ENCODE results near the gene KIF1B. TPM values are rescaled to one million over a fixed set of nuclear protein-coding genes. Genes with fewer than 3 reads are reported as not detected.

KIF1B gene
- total and polyA plus RNA-seq, 9 of the 15 experiments (the other 6 are each of a cell fraction or from before 2014, with no cell fraction given): 2.8 to 19.8 (median 11.9) TPM

DNA sequence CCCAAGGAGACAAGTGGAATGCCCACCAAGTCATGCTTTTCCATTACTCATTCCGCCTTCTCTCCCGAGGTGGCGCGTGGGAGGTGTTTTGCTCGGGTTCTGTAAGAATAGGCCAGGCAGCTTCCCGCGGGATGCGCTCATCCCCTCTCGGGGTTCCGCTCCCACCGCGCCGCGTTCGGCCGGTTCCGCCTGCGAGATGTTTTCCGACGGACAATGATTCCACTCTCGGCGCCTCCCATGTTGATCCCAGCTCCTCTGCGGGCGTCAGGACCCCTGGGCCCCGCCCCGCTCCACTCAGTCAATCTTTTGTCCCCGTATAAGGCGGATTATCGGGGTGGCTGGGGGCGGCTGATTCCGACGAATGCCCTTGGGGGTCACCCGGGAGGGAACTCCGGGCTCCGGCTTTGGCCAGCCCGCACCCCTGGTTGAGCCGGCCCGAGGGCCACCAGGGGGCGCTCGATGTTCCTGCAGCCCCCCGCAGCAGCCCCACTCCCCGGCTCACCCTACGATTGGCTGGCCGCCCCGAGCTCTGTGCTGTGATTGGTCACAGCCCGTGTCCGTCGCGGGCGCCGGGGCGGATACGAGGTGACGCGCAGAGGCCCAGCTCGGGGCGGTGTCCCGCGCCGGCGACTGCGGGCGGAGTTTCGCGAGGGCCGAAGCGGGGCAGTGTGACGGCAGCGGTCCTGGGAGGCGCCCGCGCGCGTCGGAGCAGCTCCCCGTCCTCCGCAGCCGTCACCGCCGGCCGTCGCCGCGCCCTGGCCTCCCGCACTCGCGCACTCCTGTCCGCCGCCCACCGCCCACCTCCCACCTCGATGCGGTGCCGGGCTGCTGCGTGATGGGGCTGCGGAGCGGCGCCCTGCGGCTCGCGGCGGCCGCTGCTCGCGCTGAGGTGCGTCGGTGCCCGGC is at the start of gene KIF1B (continued):
- no peak for TF ChIP-seq PCBP2 (IDR thresholded peaks at IDR 0.05; ENCODE audit: low read depth, low read length, poor library complexity, severe bottlenecking)
- 0 out of 2 replicates have a peak, but pooled peaks have one; percentile 14 for TF ChIP-seq DMBX1 (CRISPR knock-in tag; IDR thresholded peaks at IDR 0.05; ENCODE audit: borderline replicate concordance)
- 0 out of 2 replicates have a peak, but pooled peaks have one; percentile 43 for TF ChIP-seq ZNF449 (CRISPR knock-in tag; IDR thresholded peaks at IDR 0.05)
- TF ChIP-seq JUND (IDR thresholded peaks at IDR 0.05; ENCODE audit: borderline replicate concordance, low read depth, low read length): peak; percentile 43
- TF ChIP-seq JUND (tag; IDR thresholded peaks at IDR 0.05; ENCODE audit: borderline replicate concordance, low read depth, low read length): no peak; the same call in 2 of the 3 replicates
- TF ChIP-seq, protein P1, sequence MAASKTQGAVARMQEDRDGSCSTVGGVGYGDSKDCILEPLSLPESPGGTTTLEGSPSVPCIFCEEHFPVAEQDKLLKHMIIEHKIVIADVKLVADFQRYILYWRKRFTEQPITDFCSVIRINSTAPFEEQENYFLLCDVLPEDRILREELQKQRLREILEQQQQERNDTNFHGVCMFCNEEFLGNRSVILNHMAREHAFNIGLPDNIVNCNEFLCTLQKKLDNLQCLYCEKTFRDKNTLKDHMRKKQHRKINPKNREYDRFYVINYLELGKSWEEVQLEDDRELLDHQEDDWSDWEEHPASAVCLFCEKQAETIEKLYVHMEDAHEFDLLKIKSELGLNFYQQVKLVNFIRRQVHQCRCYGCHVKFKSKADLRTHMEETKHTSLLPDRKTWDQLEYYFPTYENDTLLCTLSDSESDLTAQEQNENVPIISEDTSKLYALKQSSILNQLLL (CRISPR knock-in tag; IDR thresholded peaks at IDR 0.05; ENCODE audit: borderline replicate concordance): no peak
- peak; percentile 75; the same call in 1 of the 2 replicates for TF ChIP-seq MTA1 (IDR thresholded peaks at IDR 0.05; ENCODE audit: borderline replicate concordance)
- no peak for TF ChIP-seq NFATC3 (IDR thresholded peaks at IDR 0.05)
- no peak; the same call in 1 of the 2 replicates for TF ChIP-seq LARP7 (IDR thresholded peaks at IDR 0.05)
- no peak for TF ChIP-seq FOXA1 (IDR thresholded peaks at IDR 0.05; ENCODE audit: borderline replicate concordance)
- TF ChIP-seq MAFG (tag; conservative IDR thresholded peaks at IDR 0.05): no peak
- peak; percentile 100 for TF ChIP-seq RBM25 (IDR thresholded peaks at IDR 0.05; ENCODE audit: low read depth, low read length, severe bottlenecking)
- no peak for TF ChIP-seq ZNF444 (CRISPR knock-in tag; IDR thresholded peaks at IDR 0.05)
- TF ChIP-seq SMAD1 (IDR thresholded peaks at IDR 0.05; ENCODE audit: low read depth, low read length, partially characterized antibody): peak; percentile 51
- TF ChIP-seq PHF21A (IDR thresholded peaks at IDR 0.05; ENCODE audit: borderline replicate concordance, low read depth): peak; percentile 91
- TF ChIP-seq POLR3A (IDR thresholded peaks at IDR 0.05; ENCODE audit: borderline replicate concordance, extremely low read depth, insufficient read depth, insufficient read length): no peak
- TF ChIP-seq ZC3H8 (IDR thresholded peaks at IDR 0.05): no peak
- TF ChIP-seq CBFA2T3 (IDR thresholded peaks at IDR 0.05): no peak
- TF ChIP-seq CXXC5 (CRISPR knock-in tag; IDR thresholded peaks at IDR 0.05): peak; percentile 97
- no peak for TF ChIP-seq EWSR1 (IDR thresholded peaks at IDR 0.05; ENCODE audit: borderline replicate concordance, low read depth, partially characterized antibody)
- TF ChIP-seq ZNF707 (CRISPR knock-in tag; conservative IDR thresholded peaks at IDR 0.05): peak; percentile 74
- no peak for TF ChIP-seq HDAC8 (tag; IDR thresholded peaks at IDR 0.05)
- no peak for TF ChIP-seq ZNF740 (CRISPR knock-in tag; IDR thresholded peaks at IDR 0.05)
- TF ChIP-seq ZNF740 (tag; IDR thresholded peaks at IDR 0.05): no peak; a peak in 1 of 4 replicates
- no peak for TF ChIP-seq FOXJ2 (tag; IDR thresholded peaks at IDR 0.05)
